GM18909 (cell line): ENCODE measurements around the gene TRAF3.

Experiments used
- ATAC-seq: cut with Tn5 transposase; IDR thresholded peaks from one replicate; pipeline ENCODE4 v1.9.1; 2021; ENCODE audit warnings: mild to moderate bottlenecking; ENCODE audit not compliant: unreplicated experiment, poor library complexity

Gene TRAF3

GRCh38 chr14:102775855-102776760, 1.1 kb upstream of the TRAF3 start:
- peak; percentile 1 for ATAC-seq

GRCh38 chr14:102777711-102778337, 575 bp downstream of the TRAF3 start:
- ATAC-seq = peak; percentile 13

GRCh38 chr14:102778338-102779083, 1.3 kb downstream of the TRAF3 start:
- ATAC-seq = no peak

GRCh38 chr14:102779084-102779462, 1.8 kb downstream of the TRAF3 start:
- no peak for ATAC-seq

DNA sequence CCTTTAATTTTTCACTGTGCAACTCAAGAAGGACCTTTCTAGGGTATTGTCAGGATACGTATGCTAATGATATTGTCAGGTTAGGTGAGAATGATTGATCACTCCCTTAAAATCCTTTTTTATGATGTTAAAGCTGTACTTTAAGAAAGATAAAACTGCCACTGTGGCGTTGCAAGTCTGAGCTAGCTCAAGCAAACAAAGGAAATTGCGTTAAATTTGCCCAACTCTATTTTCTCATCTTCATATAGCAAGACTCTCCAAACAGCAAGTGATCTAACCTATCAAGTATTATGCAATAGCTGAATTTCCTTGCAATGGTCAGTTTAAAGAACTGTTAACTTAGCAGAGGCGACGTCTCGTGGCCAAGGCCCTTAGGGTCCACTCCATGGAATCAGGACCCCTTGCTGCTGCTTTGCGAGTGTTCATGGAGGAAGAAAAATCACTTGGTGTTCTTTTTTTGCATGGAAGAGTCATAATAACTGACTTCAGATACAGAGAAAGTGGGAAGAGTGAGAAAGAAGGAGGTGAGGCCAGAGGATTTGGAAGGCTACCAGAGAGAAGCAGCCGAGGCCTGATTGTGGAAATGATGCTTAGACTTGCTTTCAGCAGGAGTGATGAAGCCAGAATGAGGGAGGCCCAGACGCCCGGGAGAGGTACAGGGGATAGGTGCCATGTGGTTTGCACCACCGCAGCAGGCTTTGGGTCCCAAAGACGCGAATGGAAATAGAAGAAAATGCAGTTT, 2.5 kb downstream of the TRAF3 start:
- no peak for ATAC-seq

GRCh38 chr14:102781063-102781462, 3.8 kb downstream of the TRAF3 start:
- ATAC-seq = no peak

DNA sequence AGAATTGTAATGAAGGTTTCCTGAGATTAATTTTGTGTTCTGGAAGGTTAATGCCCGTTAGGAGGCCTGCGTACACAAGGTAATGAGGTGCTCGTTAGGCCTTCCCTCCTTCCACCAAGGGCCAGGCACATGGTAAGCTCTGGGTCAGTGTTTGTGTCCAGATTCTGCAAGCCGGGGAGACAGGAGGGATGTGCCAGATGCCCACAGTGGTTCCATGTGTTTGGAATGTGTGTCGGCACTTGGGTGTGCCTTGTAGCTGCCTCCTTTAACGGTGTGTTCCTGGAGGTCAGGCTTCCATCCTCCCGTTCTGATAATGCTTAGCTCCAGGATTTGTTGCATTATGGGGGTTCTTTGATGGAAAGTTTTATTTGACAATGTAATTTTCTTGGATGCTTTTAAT, 5.7 kb downstream of the TRAF3 start:
- ATAC-seq = no peak

- no peak for ATAC-seq
These were observed 7.8 kb downstream of the TRAF3 start for GRCh38 chr14:102784892-102785594.

DNA sequence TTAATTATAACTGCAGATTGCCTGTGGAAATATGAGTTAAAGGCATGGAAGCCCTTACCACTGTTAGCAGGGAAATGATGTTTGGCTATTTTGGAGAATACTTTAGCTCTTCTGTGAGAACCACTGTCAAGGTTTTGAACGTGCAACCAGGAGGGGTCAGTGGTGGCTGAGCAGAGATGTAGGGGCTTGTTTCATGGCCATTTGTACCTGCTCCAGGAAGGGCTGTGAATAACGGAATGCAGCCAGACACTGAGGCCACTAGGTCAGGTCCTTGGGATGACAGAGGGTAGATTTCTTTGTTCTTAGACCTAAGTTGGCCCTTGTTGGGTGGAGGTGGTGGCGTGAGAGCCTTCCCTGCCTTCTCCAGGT, 8.3 kb downstream of the TRAF3 start:
- no peak for ATAC-seq

DNA sequence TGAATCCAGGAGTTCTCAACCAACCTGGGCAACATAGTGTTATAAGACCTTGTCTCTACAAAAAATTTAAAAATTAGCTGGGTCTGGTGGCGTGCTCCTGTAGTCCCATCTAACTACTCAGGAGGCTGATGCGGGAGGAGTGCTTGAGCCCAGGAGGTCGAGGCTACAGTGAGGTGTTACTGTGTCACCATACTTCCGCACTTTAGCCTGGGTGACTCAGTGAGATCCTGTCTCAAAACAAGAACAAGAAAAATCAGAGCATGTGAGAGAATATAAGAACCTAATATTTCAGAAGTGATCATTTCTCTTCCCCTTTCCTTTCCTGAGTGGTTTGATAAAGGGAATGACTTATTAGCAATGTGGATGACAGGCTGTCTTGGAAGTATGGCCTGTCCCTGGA, 9.5 kb downstream of the TRAF3 start:
- ATAC-seq = no peak

- ATAC-seq = no peak
These were observed 12.1 kb downstream of the TRAF3 start for GRCh38 chr14:102789349-102789748.

- no peak for ATAC-seq
These were observed 16.5 kb downstream of the TRAF3 start for GRCh38 chr14:102793531-102794328.

DNA sequence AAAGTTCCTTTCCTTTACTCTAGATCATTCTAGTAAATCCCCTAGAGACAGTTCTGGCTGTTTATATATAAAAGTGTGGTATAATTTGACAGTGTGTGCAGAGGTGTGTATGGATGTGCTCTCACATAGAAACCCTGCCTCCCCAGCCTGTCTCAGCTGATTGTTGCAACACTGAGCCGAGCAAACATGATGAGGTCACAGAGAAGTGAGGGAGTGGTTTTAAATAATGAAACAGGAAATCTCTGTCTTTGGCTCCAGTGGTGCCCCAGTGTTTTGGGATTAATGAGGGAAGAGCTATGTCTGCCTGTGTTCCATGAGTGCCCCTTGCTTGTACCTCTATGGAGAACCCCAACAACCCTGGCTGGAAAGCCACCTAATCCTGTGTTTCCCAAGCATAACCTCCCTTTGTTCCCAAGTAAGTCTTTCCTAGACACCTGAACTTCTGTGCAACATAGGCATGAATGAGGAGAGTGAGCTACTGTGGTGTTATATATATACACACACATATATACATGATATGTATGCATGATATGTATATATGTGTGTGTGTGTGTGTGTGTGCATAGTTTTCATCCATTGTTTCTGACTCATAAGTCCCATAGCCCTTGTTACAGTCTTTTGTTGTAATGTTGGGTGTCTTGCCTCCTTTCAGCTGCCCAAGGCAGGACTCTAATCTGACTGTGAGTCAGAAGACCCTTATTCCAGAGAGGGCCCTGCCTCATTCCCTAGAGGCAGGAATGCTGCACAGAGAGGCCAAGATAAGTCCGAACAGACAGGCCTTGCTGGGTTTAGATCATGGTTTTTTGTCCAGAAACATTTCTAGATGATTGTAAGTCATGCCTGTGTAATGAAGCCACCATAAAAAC, 18.0 kb downstream of the TRAF3 start:
- peak; percentile 39 for ATAC-seq

DNA sequence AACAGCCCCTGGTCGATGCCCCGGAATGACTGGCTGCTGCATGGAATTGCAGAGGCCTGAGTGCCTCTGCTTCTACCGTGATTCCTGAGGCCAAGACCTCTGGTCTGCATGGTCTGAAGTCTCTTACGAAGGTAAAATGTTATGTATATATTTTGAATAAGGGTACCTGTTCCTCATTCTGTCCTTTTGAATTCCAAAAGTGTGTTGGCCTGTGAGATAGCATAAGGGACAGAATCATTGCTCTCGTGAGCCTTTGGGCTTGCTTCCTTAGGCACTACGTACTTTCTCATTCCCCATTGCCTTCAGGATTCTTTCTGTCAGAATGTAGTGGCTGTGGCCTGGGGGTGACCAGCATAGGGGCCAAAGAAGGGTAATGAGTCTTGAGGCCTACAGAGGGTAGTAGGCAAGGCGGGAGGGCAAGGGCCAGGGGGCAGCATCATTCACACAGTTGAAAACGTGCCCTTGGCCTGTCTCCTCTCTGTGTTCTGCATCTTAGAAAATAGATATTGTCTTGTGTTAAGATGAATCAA, 19.5 kb downstream of the TRAF3 start:
- no peak for ATAC-seq

GRCh38 chr14:102798926-102799325, 21.7 kb downstream of the TRAF3 start:
- ATAC-seq = peak; percentile 67

DNA sequence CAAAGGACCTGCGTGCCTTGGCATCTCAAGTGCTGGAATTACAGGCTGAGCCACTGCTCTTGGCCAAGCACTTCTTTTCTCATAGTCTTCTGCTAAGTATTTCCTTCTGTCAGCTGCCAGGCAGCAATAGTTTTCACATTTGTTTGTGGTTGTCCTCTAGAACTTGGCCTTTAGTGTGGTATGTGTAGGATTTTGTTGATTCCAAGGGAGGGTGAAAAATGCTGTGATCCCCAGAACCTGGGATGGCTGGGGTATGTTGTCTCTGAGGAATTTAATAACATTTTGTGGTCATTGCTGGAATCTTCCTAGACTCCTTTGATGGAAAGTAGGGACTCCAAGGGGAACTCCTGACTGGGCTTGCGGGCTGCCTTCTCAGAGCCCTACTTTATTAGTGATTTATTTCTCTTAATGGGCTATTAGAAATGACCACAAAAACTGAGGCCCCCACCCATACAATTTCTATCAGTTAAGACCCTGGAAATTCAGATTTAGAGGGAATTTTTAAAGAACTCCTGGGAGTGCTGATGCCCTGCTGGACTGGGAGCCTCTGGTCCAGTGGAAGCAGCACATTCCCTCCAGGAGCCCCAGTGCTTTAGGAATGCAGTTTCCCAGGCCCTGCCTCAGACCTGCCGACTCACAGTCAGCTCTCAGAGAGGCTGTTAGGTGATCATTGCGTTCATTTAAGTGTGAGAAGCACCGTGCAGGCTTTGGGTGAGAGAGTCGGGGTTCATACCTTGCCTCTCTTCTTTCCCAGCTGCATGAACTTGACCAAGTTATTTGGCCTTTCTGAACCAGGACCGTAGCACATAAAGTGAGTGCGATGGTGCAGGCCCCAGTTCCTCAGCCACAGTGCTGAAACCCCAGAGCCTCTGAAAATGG, 22.7 kb downstream of the TRAF3 start:
- no peak for ATAC-seq
